IMR-90 (cell line): Measurements from ENCODE around the gene DEK. TPM values are rescaled to one million over a fixed set of nuclear protein-coding genes. Genes with fewer than 3 reads are reported as not detected.

Source experiments
- ATAC-seq: fragments of 200-7000 bp; cut with Tn5 transposase; 2 replicates; pipeline ENCODE4 v1.9.1; 2020; ENCODE audit warnings: low read depth, mild to moderate bottlenecking, moderate library complexity
- BruUV-seq: library from RNA; stranded (reverse); fragments of 400-500 nt; replicated peaks from 2 replicates; lab custom pipeline; 2021; lab: Mats Ljungman, UMichigan
- CTCF ChIA-PET: fragments of 300-600 bp; formaldehyde crosslinking; extraction: SDS; loops from one replicate; lab custom pipeline; 2021; ENCODE audit warnings: antibody characterized with exemption; lab: Yijun Ruan, JAX
- POLR2A ChIA-PET: fragments of 300-600 bp; sonication (Branson Sonifier 250); formaldehyde crosslinking; loops from one replicate; lab custom pipeline; 2022; ENCODE audit warnings: antibody characterized with exemption; ENCODE audit not compliant: unreplicated experiment; lab: Charles Lee
- DNase-seq: peaks from one replicate; pipeline ENCODE4 v3.0.0; 2013
- H2AFZ ChIP-seq: replicated peaks from 2 replicates; pipeline ENCODE3; 2013; ENCODE audit warnings: low read length, mild to moderate bottlenecking; ENCODE audit not compliant: poor library complexity
- H2AK5ac ChIP-seq: 2 replicates; pipeline ENCODE4 v1.6.1; 2013; ENCODE audit warnings: low read depth, low read length, inconsistent platforms
- H2AK9ac ChIP-seq: replicated peaks from 2 replicates; pipeline ENCODE3; 2013; ENCODE audit warnings: mild to moderate bottlenecking, low read depth, low read length, moderate library complexity; ENCODE audit not compliant: poor library complexity
- H2BK120ac ChIP-seq: 2 replicates; pipeline ENCODE4 v1.6.1; 2013; ENCODE audit warnings: low read depth, low read length, inconsistent platforms
- H2BK15ac ChIP-seq: 3 replicates; pipeline ENCODE4 v1.6.1; 2013; ENCODE audit warnings: low read depth, low read length, inconsistent platforms
- H2BK20ac ChIP-seq: 2 replicates; pipeline ENCODE4 v1.6.1; 2013; ENCODE audit warnings: low read depth, mild to moderate bottlenecking, inconsistent platforms, low read length, moderate library complexity
- H2BK5ac ChIP-seq: 2 replicates; pipeline ENCODE4 v1.6.1; 2013; ENCODE audit warnings: mild to moderate bottlenecking, low read depth, low read length, inconsistent platforms; ENCODE audit not compliant: poor library complexity, severe bottlenecking
- H3K14ac ChIP-seq: replicated peaks from 2 replicates; pipeline ENCODE4 v1.6.1; 2013; ENCODE audit warnings: low read depth, low read length, inconsistent platforms
- H3K18ac ChIP-seq: 2 replicates; pipeline ENCODE4 v1.6.1; 2013; ENCODE audit warnings: low read depth, low read length, control low read depth
- H3K23ac ChIP-seq: 2 replicates; pipeline ENCODE4 v1.6.1; 2013; ENCODE audit warnings: low read depth, low read length, inconsistent platforms
- H3K27ac ChIP-seq: 2 replicates; pipeline ENCODE4 v1.5.1; 2013; ENCODE audit warnings: mild to moderate bottlenecking, control low read depth, low read length; ENCODE audit not compliant: insufficient read depth
- H3K27me3 ChIP-seq: 2 replicates; pipeline ENCODE4 v1.6.1; 2013; ENCODE audit warnings: low read length; ENCODE audit not compliant: control insufficient read depth, insufficient read depth
- H3K36me3 ChIP-seq: 2 replicates; pipeline ENCODE4 v1.6.1; 2013; ENCODE audit warnings: low read length, mixed read lengths; ENCODE audit not compliant: control insufficient read depth, insufficient read depth
- H3K4ac ChIP-seq: 2 replicates; pipeline ENCODE4 v1.6.1; 2013; ENCODE audit warnings: low read depth, low read length, inconsistent platforms
- H3K4me1 ChIP-seq: 2 replicates; pipeline ENCODE4 v1.6.1; 2013; ENCODE audit warnings: low read length, mixed read lengths; ENCODE audit not compliant: control insufficient read depth, insufficient read depth
- H3K4me2 ChIP-seq: 2 replicates; pipeline ENCODE4 v1.6.1; 2013; ENCODE audit warnings: low read depth, mild to moderate bottlenecking, control low read depth, low read length, moderate library complexity
- H3K4me3 ChIP-seq: 2 replicates; pipeline ENCODE4 v1.5.1; 2013; ENCODE audit warnings: low read depth, mild to moderate bottlenecking, control low read depth, low read length, moderate library complexity; ENCODE audit not compliant: insufficient read depth
- H3K56ac ChIP-seq: 2 replicates; pipeline ENCODE4 v1.6.1; 2013; ENCODE audit warnings: low read length, inconsistent platforms; ENCODE audit not compliant: insufficient read depth; ENCODE audit errors: extremely low read depth
- H3K79me1 ChIP-seq, 2 experiments: 2 replicates each; pipeline ENCODE4 v1.6.1; 2013; ENCODE audit warnings: low read length in 2 of 2, inconsistent platforms in 1 of 2, low read depth in 1 of 2
- H3K9ac ChIP-seq: 2 replicates; pipeline ENCODE4 v1.6.1; 2013; ENCODE audit warnings: low read depth, low read length, control low read depth
- H3K9me1 ChIP-seq: 2 replicates; pipeline ENCODE4 v1.6.1; 2013; ENCODE audit warnings: low read length, inconsistent platforms; ENCODE audit not compliant: insufficient read depth
- H3K9me3 ChIP-seq: 2 replicates; pipeline ENCODE4 v1.6.1; 2013; ENCODE audit warnings: low read length; ENCODE audit not compliant: control insufficient read depth, insufficient read depth
- H4K20me1 ChIP-seq: 2 replicates; pipeline ENCODE4 v1.6.1; 2013; ENCODE audit warnings: low read length, inconsistent platforms; ENCODE audit not compliant: insufficient read depth
- H4K5ac ChIP-seq: 2 replicates; pipeline ENCODE4 v1.6.1; 2013; ENCODE audit warnings: mild to moderate bottlenecking, low read depth, low read length, control low read depth
- H4K8ac ChIP-seq, 2 experiments: 2 replicates each; pipeline ENCODE4 v1.6.1; 2013; ENCODE audit warnings: low read depth in 2 of 2, low read length in 2 of 2, control low read depth in 1 of 2, inconsistent platforms in 1 of 2
- H4K91ac ChIP-seq: 2 replicates; pipeline ENCODE4 v1.6.1; 2013; ENCODE audit warnings: low read depth, low read length, inconsistent platforms; ENCODE audit not compliant: insufficient read depth
- BHLHE40 ChIP-seq: fragments of 150-350 bp; IDR thresholded peaks from 2 replicates; pipeline ENCODE4 v1.6.1; 2016; ENCODE audit warnings: mild to moderate bottlenecking, low read depth, low read length
- CTCF ChIP-seq: conservative IDR thresholded peaks from 2 replicates; pipeline ENCODE4 v1.5.1; 2012; ENCODE audit warnings: mild to moderate bottlenecking, low read depth, low read length, improper control_type of control experiment
- MAZ ChIP-seq: IDR thresholded peaks from 2 replicates; pipeline ENCODE4 v1.6.1; 2012; ENCODE audit warnings: low read depth, mild to moderate bottlenecking, low read length, improper control_type of control experiment, moderate library complexity, borderline replicate concordance
- MXI1 ChIP-seq: IDR thresholded peaks from 2 replicates; pipeline ENCODE4 v1.6.1; 2012; ENCODE audit warnings: low read depth, mild to moderate bottlenecking, low read length, moderate library complexity, borderline replicate concordance
- NFE2L2 ChIP-seq: fragments of 150-350 bp; IDR thresholded peaks from 2 replicates; pipeline ENCODE4 v1.6.1; 2016; ENCODE audit warnings: low read depth, mild to moderate bottlenecking, low read length
- RAD21 ChIP-seq: IDR thresholded peaks from 2 replicates; pipeline ENCODE4 v1.6.1; 2012; ENCODE audit warnings: low read length, improper control_type of control experiment
- SMC3 ChIP-seq: fragments of 150-350 bp; IDR thresholded peaks from 2 replicates; pipeline ENCODE4 v1.6.1; 2016; ENCODE audit warnings: low read depth, mild to moderate bottlenecking, antibody characterized with exemption, low read length, moderate library complexity
- WGBS, 2 experiments: methylation state at CpG; one replicate each; pipeline versions ENCODE4 v1.1.5 to v1.1.7; 2013; ENCODE audit warnings: missing lambda C conversion rate in 2 of 2; ENCODE audit not compliant: insufficient read length in 1 of 2; ENCODE audit errors: extremely low coverage in 2 of 2; 5-methylcytosine and 5-hydroxymethylcytosine counted together
- dilution Hi-C: fragments of 300-500 bp; cut with HindIII; formaldehyde crosslinking; loops from one replicate; pipeline ENCODE4 v1.14.3; 2018; ENCODE audit warnings: low sequenced_read_pairs; ENCODE audit not compliant: unreplicated experiment
- in situ Hi-C: fragments of 300-500 bp; cut with MboI; formaldehyde crosslinking; loops from 3 replicates; pipeline ENCODE4 v1.14.3; 2019; ENCODE audit warnings: low sequenced_read_pairs, inconsistent platforms, mixed read lengths
- intact Hi-C: fragments of 100-400 bp; cut with micrococcal nuclease; formaldehyde crosslinking; loops from 2 replicates; pipeline ENCODE4 v1.10.0; 2022
- polyA plus RNA-seq, 3 experiments: library from polyadenylated mRNA; depleted of rRNA; stranded (reverse); fragments of >200 nt; gene quantifications; 2 replicates each; pipeline ENCODE4 v1.2.3, GENCODE V29; 2012; ENCODE audit warnings: low replicate concordance in 1 of 3
- total RNA-seq: library from RNA; depleted of rRNA; stranded (reverse); fragments of >200 nt; gene quantifications from 2 replicates; pipeline ENCODE4 v1.2.3, GENCODE V29; 2012

DEK gene
- total and polyA plus RNA-seq, 2 of the 4 experiments (the other 2 are of a cell fraction), result 33.5 to 37.1 TPM

- intact Hi-C loops, result no loop called here
- peak; percentile 12 for DNase-seq
- H3K79me1 ChIP-seq, result no peaks in the 10 kb centered on the region
- no peak for TF ChIP-seq NFE2L2
- no peak for TF ChIP-seq MXI1
- TF ChIP-seq SMC3, result no peak
- TF ChIP-seq MAZ, result no peak
- TF ChIP-seq CTCF, result 0 out of 2 replicates have a peak, but pooled peaks have one; percentile 7
- no peak for TF ChIP-seq BHLHE40
- no peak for TF ChIP-seq RAD21
- no peak overlapping the region for H2BK120ac ChIP-seq
- H4K20me1 ChIP-seq, result no peaks in the 10 kb centered on the region
- H4K8ac ChIP-seq, result no peak overlapping the region
- peak overlapping the region; percentile 23 for H2AFZ ChIP-seq
- no peak overlapping the region for H3K14ac ChIP-seq
- H4K5ac ChIP-seq, result no peak overlapping the region
- H3K4me3 ChIP-seq, result no peak overlapping the region
- H3K27me3 ChIP-seq, result no peaks in the 10 kb centered on the region
- no peaks in the 10 kb centered on the region for H3K9me3 ChIP-seq
- no peaks in the 10 kb centered on the region for H3K36me3 ChIP-seq
- WGBS, 2 experiments, result no CpG with 5 or more reads among the region's 8 CpGs
- H2BK20ac ChIP-seq, result no peak overlapping the region; the same call in 1 of the 2 replicates
- no peak overlapping the region for H3K4me2 ChIP-seq
- H3K18ac ChIP-seq, result no peak overlapping the region
- H2BK5ac ChIP-seq, result no peak overlapping the region
- no peak overlapping the region for H3K4ac ChIP-seq
- ChIA-PET CTCF (interaction anchor here (0.9 kb wide), 1 partner anchor 50 kb away, joined by 5 read pairs; no protein-coding TSS in a partner anchor), POLR2A (no interaction called here)
- H3K9me1 ChIP-seq, result peaks cover 9% of the 10 kb centered on the region
- in situ Hi-C loops, result no loop called here
- dilution Hi-C loops, result no loop called here
- H2AK9ac ChIP-seq, result no peak overlapping the region
- H3K56ac ChIP-seq, result no peak overlapping the region
- no peak overlapping the region for H3K23ac ChIP-seq
- H2AK5ac ChIP-seq, result no peak overlapping the region
- no peak overlapping the region for H4K91ac ChIP-seq
- no peak for ATAC-seq
- no peak overlapping the region for H2BK15ac ChIP-seq
- BruUV-seq, result no TSS peak
- H3K9ac ChIP-seq, result no peak overlapping the region
- H3K27ac ChIP-seq, result no peak overlapping the region
- peaks cover 6% of the 10 kb centered on the region for H3K4me1 ChIP-seq
These were observed 38.5 kb upstream of the DEK start for GRCh38 chr6:18302561-18303439.
